CD4-positive, alpha-beta T cell treated with Interleukin-4 for 1 hour (primary cell): ENCODE data around the gene TAS2R50.
"Not testable (repeated sequence)": the region's sequence is repeated elsewhere in the genome, so short reads cannot be mapped to it uniquely, and the experiment has no call there.

Experiments
- DNase-seq, 2 donors: peaks; one replicate each; pipeline ENCODE4 v3.0.0-alpha.2; 2020 to 2022

The TAS2R50 gene

GRCh38 chr12:10986812-10987211 lies at the start of gene TAS2R50:
TSS of gene TAS2R50 (minus strand) at chr12:10986912. CDS start at chr12:10986860, 52 bp downstream.
- no peak for DNase-seq

GRCh38 chr12:11033959-11034358 lies 47.2 kb upstream of the TAS2R50 start:
- DNase-seq = not testable (repeated sequence)

GRCh38 chr12:11031307-11031706 lies 44.6 kb upstream of the TAS2R50 start, which contains the start of gene TAS2R31:
TSS of gene TAS2R31 (minus strand) at chr12:11031407. CDS start at chr12:11031335, 72 bp downstream.
- DNase-seq = no peak

- no peak for DNase-seq
Observed at GRCh38 chr12:11026118-11026517, 39.4 kb upstream of the TAS2R50 start.

- no peak for DNase-seq
Observed at GRCh38 chr12:11023387-11023786, 36.7 kb upstream of the TAS2R50 start.

- no peak for DNase-seq
Observed at GRCh38 chr12:11022520-11022919, 35.8 kb upstream of the TAS2R50 start, which contains the start of gene TAS2R19. TSS of gene TAS2R19 (minus strand) at chr12:11022620. CDS start at chr12:11022571, 49 bp downstream.

- DNase-seq = no peak
Observed at GRCh38 chr12:11016937-11017336, 30.2 kb upstream of the TAS2R50 start.

GRCh38 chr12:11015775-11016430 lies 29.2 kb upstream of the TAS2R50 start:
- no peak for DNase-seq

- no peak for DNase-seq
Observed at GRCh38 chr12:11014234-11014633, 27.5 kb upstream of the TAS2R50 start.

GRCh38 chr12:11007608-11008007 lies 20.9 kb upstream of the TAS2R50 start:
- DNase-seq = no peak

- no peak for DNase-seq
Observed at GRCh38 chr12:10998204-10998603, 11.5 kb upstream of the TAS2R50 start, which contains the start of gene TAS2R20. TSS of gene TAS2R20 (minus strand) at chr12:10998304. CDS start at chr12:10997875, 429 bp downstream.

- DNase-seq = no peak
Observed at GRCh38 chr12:10994307-10994706, 7.6 kb upstream of the TAS2R50 start.

GRCh38 chr12:10989107-10989506 lies 2.4 kb upstream of the TAS2R50 start:
- no peak for DNase-seq

- DNase-seq = peak; percentile 14 to 72
Observed at GRCh38 chr12:10982244-10982643, 4.5 kb downstream of the TAS2R50 start.

GRCh38 chr12:10974965-10975364 lies 11.7 kb downstream of the TAS2R50 start:
- DNase-seq = no peak

GRCh38 chr12:10968765-10969456 lies 17.8 kb downstream of the TAS2R50 start:
- DNase-seq = no peak

GRCh38 chr12:10967409-10967808 lies 19.3 kb downstream of the TAS2R50 start:
- DNase-seq = no peak

- no peak for DNase-seq
Observed at GRCh38 chr12:10966314-10966713, 20.4 kb downstream of the TAS2R50 start.

GRCh38 chr12:10965476-10965875 lies 21.2 kb downstream of the TAS2R50 start:
- DNase-seq = no peak

- peak in 1 of 2 donors; percentile 18 for DNase-seq
Observed at GRCh38 chr12:10960211-10960610, 26.5 kb downstream of the TAS2R50 start.

GRCh38 chr12:10959804-10960203 lies 26.9 kb downstream of the TAS2R50 start:
- peak in 1 of 2 donors; percentile 28 for DNase-seq

- no peak for DNase-seq
Observed at GRCh38 chr12:10957741-10958140, 29.0 kb downstream of the TAS2R50 start.

- DNase-seq = no peak
Observed at GRCh38 chr12:10956085-10956484, 30.6 kb downstream of the TAS2R50 start.

- DNase-seq = no peak
Observed at GRCh38 chr12:10952645-10953044, 34.1 kb downstream of the TAS2R50 start.
